Mesenchymal stem cell (in vitro differentiated cells and primary cell): ENCODE data around the gene ZNF785.
A peak's percentile ranks its signal among the peaks of the same experiment; 100 is the strongest.
"Not testable (repeated sequence)": the region's sequence is repeated elsewhere in the genome, so short reads cannot be mapped to it uniquely, and the experiment has no call there.

Source experiments
- DNase-seq: peaks from one replicate; pipeline ENCODE4 v3.0.0-alpha.2; 2013
- H2AFZ ChIP-seq: one replicate; pipeline ENCODE4 v1.6.1; 2013; ENCODE audit warnings: low read depth, mild to moderate bottlenecking, control low read depth, inconsistent platforms, low read length, moderate library complexity
- H2AK5ac ChIP-seq: 2 replicates; pipeline ENCODE4 v1.6.1; 2013; ENCODE audit warnings: low read length, moderate library complexity, mild to moderate bottlenecking, inconsistent platforms; ENCODE audit not compliant: severe bottlenecking
- H2BK120ac ChIP-seq: one replicate; pipeline ENCODE4 v1.6.1; 2013; ENCODE audit warnings: low read depth, mild to moderate bottlenecking, inconsistent platforms, low read length, moderate library complexity
- H2BK12ac ChIP-seq, 2 experiments: one replicate each; pipeline ENCODE4 v1.6.1; 2013; ENCODE audit warnings: inconsistent platforms in 2 of 2, low read length in 2 of 2, mild to moderate bottlenecking in 2 of 2, moderate library complexity in 2 of 2, control low read depth in 1 of 2
- H2BK15ac ChIP-seq: one replicate; pipeline ENCODE4 v1.6.1; 2013; ENCODE audit warnings: mild to moderate bottlenecking, low read depth, inconsistent platforms; ENCODE audit not compliant: poor library complexity, severe bottlenecking
- H2BK5ac ChIP-seq: 2 replicates; pipeline ENCODE4 v1.6.1; 2013; ENCODE audit warnings: low read depth, mild to moderate bottlenecking, low read length, control low read depth, inconsistent platforms; ENCODE audit not compliant: poor library complexity, severe bottlenecking
- H3K14ac ChIP-seq, 2 experiments: one replicate each; pipeline ENCODE4 v1.6.1; 2013; ENCODE audit warnings: inconsistent platforms in 2 of 2, low read length in 2 of 2, control low read depth in 1 of 2, mild to moderate bottlenecking in 1 of 2, moderate library complexity in 1 of 2
- H3K18ac ChIP-seq, 2 experiments: one replicate each; pipeline ENCODE4 v1.6.1; 2013; ENCODE audit warnings: inconsistent platforms in 2 of 2, low read length in 2 of 2, control low read depth in 1 of 2, low read depth in 1 of 2, mild to moderate bottlenecking in 1 of 2
- H3K23ac ChIP-seq, 2 experiments: one replicate each; pipeline ENCODE4 v1.6.1; 2013; ENCODE audit warnings: inconsistent platforms in 2 of 2, low read length in 2 of 2, mild to moderate bottlenecking in 2 of 2, moderate library complexity in 2 of 2, control low read depth in 1 of 2
- H3K27ac ChIP-seq: 2 replicates; pipeline ENCODE4 v1.5.1; 2013; ENCODE audit warnings: mild to moderate bottlenecking, moderate library complexity, low read length, control low read depth, inconsistent platforms; ENCODE audit not compliant: poor library complexity, severe bottlenecking
- H3K27me3 ChIP-seq, 2 experiments: 2 replicates each; pipeline versions ENCODE4 v1.6.1 to v1.7.0; 2013; ENCODE audit warnings: low read length in 2 of 2, mild to moderate bottlenecking in 2 of 2, moderate library complexity in 2 of 2, control low read depth in 1 of 2, inconsistent platforms in 1 of 2; ENCODE audit not compliant: control insufficient read depth in 1 of 2, insufficient read depth in 1 of 2
- H3K36me3 ChIP-seq, 2 experiments: 2 replicates each; pipeline versions ENCODE4 v1.6.1 to v1.7.0; 2013; ENCODE audit warnings: low read length in 2 of 2, control low read depth in 1 of 2, inconsistent platforms in 1 of 2, low read depth in 1 of 2, mild to moderate bottlenecking in 1 of 2; ENCODE audit not compliant: insufficient read depth in 2 of 2, control insufficient read depth in 1 of 2
- H3K4ac ChIP-seq, 2 experiments: one replicate each; pipeline ENCODE4 v1.6.1; 2013; ENCODE audit warnings: inconsistent platforms in 2 of 2, low read length in 2 of 2, mild to moderate bottlenecking in 2 of 2, moderate library complexity in 2 of 2, control low read depth in 1 of 2, low read depth in 1 of 2
- H3K4me1 ChIP-seq: 2 replicates; pipeline ENCODE4 v1.6.1; 2013; ENCODE audit warnings: low read depth, low read length, control low read depth; ENCODE audit not compliant: control insufficient read depth, insufficient read depth
- H3K4me2 ChIP-seq: 2 replicates; pipeline ENCODE4 v1.6.1; 2013; ENCODE audit warnings: low read length, mild to moderate bottlenecking, inconsistent platforms; ENCODE audit not compliant: poor library complexity, severe bottlenecking
- H3K4me3 ChIP-seq, 2 experiments: 2 replicates each; pipeline versions ENCODE4 v1.5.1 to v1.7.0; 2013; ENCODE audit warnings: low read length in 2 of 2, mild to moderate bottlenecking in 2 of 2, control low read depth in 1 of 2, low read depth in 1 of 2; ENCODE audit not compliant: insufficient read depth in 1 of 2
- H3K79me1 ChIP-seq: replicated peaks from 2 replicates; pipeline ENCODE4 v1.6.1; 2013; ENCODE audit warnings: mild to moderate bottlenecking, control low read depth, low read length, inconsistent platforms; ENCODE audit not compliant: poor library complexity, severe bottlenecking
- H3K9ac ChIP-seq: 2 replicates; pipeline ENCODE4 v1.7.0; 2013; ENCODE audit warnings: mild to moderate bottlenecking, low read length, moderate library complexity
- H3K9me3 ChIP-seq: 2 replicates; pipeline ENCODE4 v1.7.0; 2013; ENCODE audit warnings: mild to moderate bottlenecking, low read length; ENCODE audit not compliant: control insufficient read depth
- H4K8ac ChIP-seq: one replicate; pipeline ENCODE4 v1.6.1; 2013; ENCODE audit warnings: inconsistent platforms, mild to moderate bottlenecking, low read length, moderate library complexity
- H4K91ac ChIP-seq: one replicate; pipeline ENCODE4 v1.6.1; 2013; ENCODE audit warnings: mild to moderate bottlenecking, low read length, inconsistent platforms
- WGBS: methylation state at CpG from one replicate; pipeline ENCODE4 v1.1.7; 2013; ENCODE audit warnings: mixed read lengths; 5-methylcytosine and 5-hydroxymethylcytosine counted together

Gene ZNF785

DNA sequence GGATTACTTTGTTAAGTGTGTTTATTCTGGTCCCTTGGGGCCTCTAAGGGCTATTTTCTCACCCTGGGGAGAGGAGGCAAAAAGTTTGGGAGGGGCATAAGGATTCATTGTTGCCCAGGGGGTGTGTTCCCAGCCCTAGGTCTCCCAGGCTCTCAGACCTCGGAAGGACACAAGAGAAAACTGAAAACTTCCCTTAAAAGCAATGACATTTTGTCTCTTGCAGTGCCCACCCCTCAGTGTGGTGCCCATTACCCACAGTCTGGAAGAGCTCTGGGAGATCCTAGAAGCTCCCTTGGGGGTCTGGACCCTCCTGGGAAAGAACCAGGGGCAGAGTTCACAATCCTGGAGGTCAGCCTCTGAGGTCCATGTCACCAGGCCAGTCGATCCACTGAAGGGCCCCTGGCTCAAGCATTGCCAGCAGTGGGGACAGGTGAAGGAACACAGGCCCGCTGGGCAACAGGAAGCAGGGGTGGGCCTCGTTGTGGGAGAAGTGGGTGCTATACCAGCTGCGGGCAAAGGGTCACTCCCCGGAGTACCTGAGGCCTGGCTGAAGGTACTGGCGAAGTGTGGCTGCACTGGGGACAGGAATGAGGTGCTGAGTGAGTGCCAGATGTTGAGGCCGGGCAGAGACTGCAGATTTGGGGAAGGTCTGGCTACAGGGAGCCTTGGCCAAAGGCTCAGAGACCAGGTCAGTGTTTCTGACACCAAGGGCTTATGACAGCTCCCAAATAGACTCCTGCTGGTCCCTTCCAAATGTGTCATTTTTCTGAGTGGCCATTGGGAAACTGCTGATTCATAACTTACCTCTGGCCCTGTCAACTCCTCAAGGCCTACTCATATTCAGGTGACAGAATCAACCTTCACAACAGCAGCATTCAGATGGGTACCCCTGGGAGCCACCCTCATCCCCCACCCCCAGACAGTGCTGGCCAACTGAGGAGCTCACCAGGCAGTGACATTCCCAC is 46.2 kb downstream of the ZNF785 start:
- no peak overlapping the region for H2BK120ac ChIP-seq
- no peak overlapping the region for H4K8ac ChIP-seq
- H3K4me2 ChIP-seq: no peak overlapping the region
- no peaks in the 10 kb centered on the region for H3K36me3 ChIP-seq
- H3K9me3 ChIP-seq: no peaks in the 10 kb centered on the region
- H2BK15ac ChIP-seq: peak overlapping the region; percentile 28
- H3K14ac ChIP-seq: no peak overlapping the region
- no peak overlapping the region for H3K23ac ChIP-seq
- no peak overlapping the region for H2AFZ ChIP-seq
- H3K27ac ChIP-seq: no peak overlapping the region
- no peak overlapping the region for H2BK5ac ChIP-seq
- 90% methylated on average over 8 of the region's 8 CpGs for WGBS
- peak overlapping the region; percentile 67 for H2AK5ac ChIP-seq
- no peak overlapping the region for H3K9ac ChIP-seq
- H3K18ac ChIP-seq: no peak overlapping the region
- peaks cover 17% of the 10 kb centered on the region for H3K4me1 ChIP-seq
- no peaks in the 10 kb centered on the region for H3K27me3 ChIP-seq
- H2BK12ac ChIP-seq: peak overlapping the region in 1 of 2 experiments; percentile 15
- no peak overlapping the region for H3K4me3 ChIP-seq
- no peak overlapping the region for H3K4ac ChIP-seq
- no peak overlapping the region for H4K91ac ChIP-seq
- H3K79me1 ChIP-seq: peaks cover 8% of the 10 kb centered on the region
- DNase-seq: no peak

DNA sequence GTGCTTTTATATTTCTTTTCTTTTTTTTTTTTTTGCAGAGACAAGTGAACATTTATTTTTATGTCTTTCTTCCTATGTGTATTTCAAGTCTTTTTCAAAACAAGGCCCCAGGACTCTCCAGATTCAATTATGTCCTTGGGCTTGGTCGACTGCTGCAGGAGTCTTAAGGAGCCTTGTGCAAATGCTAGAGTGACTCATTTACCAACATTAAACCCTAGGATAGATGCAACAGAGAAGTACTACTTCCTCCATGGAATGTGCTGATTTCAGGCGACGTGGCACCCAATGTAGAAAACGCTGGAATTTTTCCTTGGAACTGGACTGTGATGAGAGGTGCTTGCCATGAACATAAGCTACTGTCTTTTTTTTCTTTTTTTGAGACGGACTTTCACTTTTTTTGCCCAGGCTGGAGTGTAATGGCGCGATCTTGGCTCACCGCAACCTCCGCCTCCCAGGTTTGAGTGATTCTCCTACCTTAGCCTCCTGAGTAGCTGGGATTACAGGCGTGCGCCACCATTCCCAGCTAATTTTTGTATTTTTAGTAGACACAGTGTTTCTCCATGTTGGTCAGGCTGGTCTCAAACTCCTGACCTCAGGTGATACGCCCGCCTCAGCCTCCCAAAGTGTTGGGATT is 49.0 kb downstream of the ZNF785 start:
- not testable (repeated sequence) for H4K91ac ChIP-seq, H2BK12ac ChIP-seq, H2BK15ac ChIP-seq, H3K4me2 ChIP-seq, H3K18ac ChIP-seq, H4K8ac ChIP-seq, H2BK5ac ChIP-seq, H3K4me3 ChIP-seq, DNase-seq, H3K27me3 ChIP-seq, H2AK5ac ChIP-seq, H2AFZ ChIP-seq, H3K4ac ChIP-seq, H3K27ac ChIP-seq, H3K9me3 ChIP-seq, H2BK120ac ChIP-seq, H3K14ac ChIP-seq, H3K23ac ChIP-seq
- WGBS: 97% methylated on average over 13 of the region's 13 CpGs
- Histone ChIP-seq H3K36me3 (peaks cover 12% of the 10 kb centered on the region in 2 experiments), H3K9ac (peak overlapping the region; percentile 97), H3K4me1 (peaks cover 20% of the 10 kb centered on the region), H3K79me1 (peaks cover 18% of the 10 kb centered on the region)

- Histone ChIP-seq H3K4me2 (peak overlapping the region; percentile 36), H3K27me3 (no peaks in the 10 kb centered on the region), H3K9me3 (no peaks in the 10 kb centered on the region), H4K8ac (peak overlapping the region; percentile 100), H2BK12ac (peak overlapping the region in 1 of 2 experiments; percentile 85), H4K91ac (no peak overlapping the region), H3K36me3 (peaks cover 12 to 19% of the 10 kb centered on the region in 2 experiments), H3K4me1 (peaks cover 18% of the 10 kb centered on the region), H2AFZ (peak overlapping the region; percentile 51), H3K23ac (no peak overlapping the region), H2AK5ac (peak overlapping the region; percentile 26), H2BK5ac (no peak overlapping the region), H2BK15ac (no peak overlapping the region), H2BK120ac (peak overlapping the region; percentile 87), H3K79me1 (peaks cover 18% of the 10 kb centered on the region), H3K9ac (peak overlapping the region; percentile 97), H3K18ac (peak overlapping the region in 1 of 2 experiments; percentile 41), H3K27ac (no peak overlapping the region), H3K14ac (no peak overlapping the region), H3K4ac (peak overlapping the region in 1 of 2 experiments; percentile 88), H3K4me3 (peak overlapping the region in 1 of 2 experiments; percentile 89)
- peak; percentile 73 for DNase-seq
- WGBS: 41% methylated on average over 12 of the region's 12 CpGs
Observed at GRCh38 chr16:30535777-30536190, 49.7 kb downstream of the ZNF785 start.
